IMR-90 (cell line): ENCODE data around the gene MACF1. TPM values are rescaled to one million over a fixed set of nuclear protein-coding genes. Genes with fewer than 3 reads are reported as not detected.

ENCODE experiments used
- ATAC-seq: fragments of 200-7000 bp; cut with Tn5 transposase; 2 replicates; pipeline ENCODE4 v1.9.1; 2020; ENCODE audit warnings: low read depth, mild to moderate bottlenecking, moderate library complexity
- BruUV-seq: library from RNA; stranded (reverse); fragments of 400-500 nt; replicated peaks from 2 replicates; lab custom pipeline; 2021; lab: Mats Ljungman, UMichigan
- CTCF ChIA-PET: fragments of 300-600 bp; formaldehyde crosslinking; extraction: SDS; loops from one replicate; lab custom pipeline; 2021; ENCODE audit warnings: antibody characterized with exemption; lab: Yijun Ruan, JAX
- POLR2A ChIA-PET: fragments of 300-600 bp; sonication (Branson Sonifier 250); formaldehyde crosslinking; loops from one replicate; lab custom pipeline; 2022; ENCODE audit warnings: antibody characterized with exemption; ENCODE audit not compliant: unreplicated experiment; lab: Charles Lee
- DNase-seq: peaks from one replicate; pipeline ENCODE4 v3.0.0; 2013
- H2AFZ ChIP-seq: replicated peaks from 2 replicates; pipeline ENCODE3; 2013; ENCODE audit warnings: low read length, mild to moderate bottlenecking; ENCODE audit not compliant: poor library complexity
- H2AK5ac ChIP-seq: 2 replicates; pipeline ENCODE4 v1.6.1; 2013; ENCODE audit warnings: low read depth, low read length, inconsistent platforms
- H2AK9ac ChIP-seq: replicated peaks from 2 replicates; pipeline ENCODE3; 2013; ENCODE audit warnings: mild to moderate bottlenecking, low read depth, low read length, moderate library complexity; ENCODE audit not compliant: poor library complexity
- H2BK120ac ChIP-seq: 2 replicates; pipeline ENCODE4 v1.6.1; 2013; ENCODE audit warnings: low read depth, low read length, inconsistent platforms
- H2BK15ac ChIP-seq: 3 replicates; pipeline ENCODE4 v1.6.1; 2013; ENCODE audit warnings: low read depth, low read length, inconsistent platforms
- H2BK20ac ChIP-seq: 2 replicates; pipeline ENCODE4 v1.6.1; 2013; ENCODE audit warnings: low read depth, mild to moderate bottlenecking, inconsistent platforms, low read length, moderate library complexity
- H2BK5ac ChIP-seq: 2 replicates; pipeline ENCODE4 v1.6.1; 2013; ENCODE audit warnings: mild to moderate bottlenecking, low read depth, low read length, inconsistent platforms; ENCODE audit not compliant: poor library complexity, severe bottlenecking
- H3K14ac ChIP-seq: replicated peaks from 2 replicates; pipeline ENCODE4 v1.6.1; 2013; ENCODE audit warnings: low read depth, low read length, inconsistent platforms
- H3K18ac ChIP-seq: 2 replicates; pipeline ENCODE4 v1.6.1; 2013; ENCODE audit warnings: low read depth, low read length, control low read depth
- H3K23ac ChIP-seq: 2 replicates; pipeline ENCODE4 v1.6.1; 2013; ENCODE audit warnings: low read depth, low read length, inconsistent platforms
- H3K27ac ChIP-seq: 2 replicates; pipeline ENCODE4 v1.5.1; 2013; ENCODE audit warnings: mild to moderate bottlenecking, control low read depth, low read length; ENCODE audit not compliant: insufficient read depth
- H3K27me3 ChIP-seq: 2 replicates; pipeline ENCODE4 v1.6.1; 2013; ENCODE audit warnings: low read length; ENCODE audit not compliant: control insufficient read depth, insufficient read depth
- H3K36me3 ChIP-seq: 2 replicates; pipeline ENCODE4 v1.6.1; 2013; ENCODE audit warnings: low read length, mixed read lengths; ENCODE audit not compliant: control insufficient read depth, insufficient read depth
- H3K4ac ChIP-seq: 2 replicates; pipeline ENCODE4 v1.6.1; 2013; ENCODE audit warnings: low read depth, low read length, inconsistent platforms
- H3K4me1 ChIP-seq: 2 replicates; pipeline ENCODE4 v1.6.1; 2013; ENCODE audit warnings: low read length, mixed read lengths; ENCODE audit not compliant: control insufficient read depth, insufficient read depth
- H3K4me2 ChIP-seq: 2 replicates; pipeline ENCODE4 v1.6.1; 2013; ENCODE audit warnings: low read depth, mild to moderate bottlenecking, control low read depth, low read length, moderate library complexity
- H3K4me3 ChIP-seq: 2 replicates; pipeline ENCODE4 v1.5.1; 2013; ENCODE audit warnings: low read depth, mild to moderate bottlenecking, control low read depth, low read length, moderate library complexity; ENCODE audit not compliant: insufficient read depth
- H3K56ac ChIP-seq: 2 replicates; pipeline ENCODE4 v1.6.1; 2013; ENCODE audit warnings: low read length, inconsistent platforms; ENCODE audit not compliant: insufficient read depth; ENCODE audit errors: extremely low read depth
- H3K79me1 ChIP-seq, 2 experiments: 2 replicates each; pipeline ENCODE4 v1.6.1; 2013; ENCODE audit warnings: low read length in 2 of 2, inconsistent platforms in 1 of 2, low read depth in 1 of 2
- H3K9ac ChIP-seq: 2 replicates; pipeline ENCODE4 v1.6.1; 2013; ENCODE audit warnings: low read depth, low read length, control low read depth
- H3K9me1 ChIP-seq: 2 replicates; pipeline ENCODE4 v1.6.1; 2013; ENCODE audit warnings: low read length, inconsistent platforms; ENCODE audit not compliant: insufficient read depth
- H3K9me3 ChIP-seq: 2 replicates; pipeline ENCODE4 v1.6.1; 2013; ENCODE audit warnings: low read length; ENCODE audit not compliant: control insufficient read depth, insufficient read depth
- H4K20me1 ChIP-seq: 2 replicates; pipeline ENCODE4 v1.6.1; 2013; ENCODE audit warnings: low read length, inconsistent platforms; ENCODE audit not compliant: insufficient read depth
- H4K5ac ChIP-seq: 2 replicates; pipeline ENCODE4 v1.6.1; 2013; ENCODE audit warnings: mild to moderate bottlenecking, low read depth, low read length, control low read depth
- H4K8ac ChIP-seq, 2 experiments: 2 replicates each; pipeline ENCODE4 v1.6.1; 2013; ENCODE audit warnings: low read depth in 2 of 2, low read length in 2 of 2, control low read depth in 1 of 2, inconsistent platforms in 1 of 2
- H4K91ac ChIP-seq: 2 replicates; pipeline ENCODE4 v1.6.1; 2013; ENCODE audit warnings: low read depth, low read length, inconsistent platforms; ENCODE audit not compliant: insufficient read depth
- FOS ChIP-seq: fragments of 150-350 bp; IDR thresholded peaks from 2 replicates; pipeline ENCODE4 v1.6.1; 2016; ENCODE audit warnings: low read depth, low read length
- NFE2L2 ChIP-seq: fragments of 150-350 bp; IDR thresholded peaks from 2 replicates; pipeline ENCODE4 v1.6.1; 2016; ENCODE audit warnings: low read depth, mild to moderate bottlenecking, low read length
- POLR2A ChIP-seq: IDR thresholded peaks from 2 replicates; pipeline ENCODE4 v1.6.1; 2012; ENCODE audit warnings: mild to moderate bottlenecking, low read depth, low read length
- RAD21 ChIP-seq: IDR thresholded peaks from 2 replicates; pipeline ENCODE4 v1.6.1; 2012; ENCODE audit warnings: low read length, improper control_type of control experiment
- RCOR1 ChIP-seq: IDR thresholded peaks from 2 replicates; pipeline ENCODE4 v1.6.1; 2012; ENCODE audit warnings: mild to moderate bottlenecking, low read length, improper control_type of control experiment; ENCODE audit not compliant: insufficient replicate concordance
- WGBS, 2 experiments: methylation state at CpG; one replicate each; pipeline versions ENCODE4 v1.1.5 to v1.1.7; 2013; ENCODE audit warnings: missing lambda C conversion rate in 2 of 2; ENCODE audit not compliant: insufficient read length in 1 of 2; ENCODE audit errors: extremely low coverage in 2 of 2; 5-methylcytosine and 5-hydroxymethylcytosine counted together
- dilution Hi-C: fragments of 300-500 bp; cut with HindIII; formaldehyde crosslinking; loops from one replicate; pipeline ENCODE4 v1.14.3; 2018; ENCODE audit warnings: low sequenced_read_pairs; ENCODE audit not compliant: unreplicated experiment
- in situ Hi-C: fragments of 300-500 bp; cut with MboI; formaldehyde crosslinking; loops from 3 replicates; pipeline ENCODE4 v1.14.3; 2019; ENCODE audit warnings: low sequenced_read_pairs, inconsistent platforms, mixed read lengths
- intact Hi-C: fragments of 100-400 bp; cut with micrococcal nuclease; formaldehyde crosslinking; loops from 2 replicates; pipeline ENCODE4 v1.10.0; 2022
- polyA plus RNA-seq, 3 experiments: library from polyadenylated mRNA; depleted of rRNA; stranded (reverse); fragments of >200 nt; gene quantifications; 2 replicates each; pipeline ENCODE4 v1.2.3, GENCODE V29; 2012; ENCODE audit warnings: low replicate concordance in 1 of 3
- total RNA-seq: library from RNA; depleted of rRNA; stranded (reverse); fragments of >200 nt; gene quantifications from 2 replicates; pipeline ENCODE4 v1.2.3, GENCODE V29; 2012

The MACF1 gene
- total and polyA plus RNA-seq, 2 of the 4 experiments (the other 2 are of a cell fraction) = 67.6 to 369 TPM

DNA sequence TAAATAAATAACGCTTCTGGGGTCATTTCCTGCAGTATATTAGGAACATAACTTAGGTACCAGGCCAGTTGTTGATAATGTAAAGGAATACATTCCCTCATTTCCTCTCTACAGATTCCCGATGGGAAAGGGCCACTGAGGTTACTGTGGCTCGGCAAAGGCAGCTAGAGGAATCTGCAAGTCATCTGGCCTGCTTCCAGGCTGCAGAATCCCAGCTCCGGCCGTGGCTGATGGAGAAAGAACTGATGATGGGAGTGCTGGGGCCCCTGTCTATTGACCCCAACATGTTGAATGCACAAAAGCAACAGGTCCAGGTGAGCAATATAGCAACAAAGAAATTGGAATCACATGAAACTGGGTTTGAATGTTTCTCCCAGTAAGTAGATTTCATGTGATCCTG is 177.3 kb downstream of the MACF1 start:
- no peak overlapping the region for H3K23ac ChIP-seq
- ChIA-PET CTCF (interaction anchor here (1.2 kb wide), 1 partner anchor 11 kb away, joined by 3 read pairs; no protein-coding TSS in a partner anchor), POLR2A (no interaction called here)
- no TSS peak for BruUV-seq
- ATAC-seq (peak; percentile 10; the same call in 1 of the 2 replicates), DNase-seq (peak; percentile 67)
- H3K9ac ChIP-seq = no peak overlapping the region
- no peak overlapping the region for H3K14ac ChIP-seq
- no peak overlapping the region for H3K4ac ChIP-seq
- H2AK9ac ChIP-seq = no peak overlapping the region
- in situ Hi-C loops = no loop called here
- H3K36me3 ChIP-seq = peaks cover 29% of the 10 kb centered on the region
- H3K27ac ChIP-seq = no peak overlapping the region
- H3K4me2 ChIP-seq = no peak overlapping the region
- 70% methylated on average over 2 of the region's 5 CpGs; no CpG with 5 or more reads in 1 of the 2 experiments for WGBS, 2 experiments
- TF ChIP-seq POLR2A (no peak), NFE2L2 (peak; percentile 61; the same call in 1 of the 2 replicates), RAD21 (no peak), FOS (no peak), RCOR1 (no peak)
- no peak overlapping the region for H2AK5ac ChIP-seq
- H2BK15ac ChIP-seq = no peak overlapping the region
- peaks cover 6% of the 10 kb centered on the region for H3K4me1 ChIP-seq
- H4K8ac ChIP-seq = no peak overlapping the region
- intact Hi-C loops = no loop called here
- H2BK5ac ChIP-seq = peak overlapping the region; percentile 11
- no peak overlapping the region for H2BK120ac ChIP-seq
- H2BK20ac ChIP-seq = no peak overlapping the region
- H3K56ac ChIP-seq = no peak overlapping the region
- H3K4me3 ChIP-seq = no peak overlapping the region
- peaks cover 14 to 35% of the 10 kb centered on the region in 2 experiments for H3K79me1 ChIP-seq
- H4K91ac ChIP-seq = no peak overlapping the region
- H3K9me3 ChIP-seq = no peaks in the 10 kb centered on the region
- H3K18ac ChIP-seq = no peak overlapping the region
- peaks cover 12% of the 10 kb centered on the region for H3K9me1 ChIP-seq
- H2AFZ ChIP-seq = no peak overlapping the region
- no peaks in the 10 kb centered on the region for H3K27me3 ChIP-seq
- no peak overlapping the region for H4K5ac ChIP-seq
- H4K20me1 ChIP-seq = peaks cover 4% of the 10 kb centered on the region; the same call in 1 of the 2 replicates
- dilution Hi-C loops = no loop called here
